ENCODE data around the gene EPHA2. TPM values are rescaled to one million over a fixed set of nuclear protein-coding genes. Genes with fewer than 3 reads are reported as not detected.

The EPHA2 gene
- polyA plus RNA-seq, 1 experiment = 26.5 TPM

GRCh38 chr1:16177306-16177705, 21.4 kb upstream of the EPHA2 start:
- Histone ChIP-seq H3K27me3 (ENCODE audit: control insufficient read depth, insufficient read depth, low read length) (no peaks in the 10 kb centered on the region), H3K4me3 (ENCODE audit: low read depth, low read length) (no peak overlapping the region), H3K36me3 (ENCODE audit: control insufficient read depth, insufficient read depth, low read length) (no peaks in the 10 kb centered on the region)
- ChIA-PET CTCF (no interaction called here), POLR2A (no interaction called here)
- TF ChIP-seq CTCF (IDR thresholded peaks at IDR 0.05; ENCODE audit: insufficient read depth, low read depth, low read length) = no peak
- DNase-seq (ENCODE audit: low read depth) = no peak

- POLR2A ChIA-PET = no interaction called here
- CTCF ChIA-PET = interaction anchor here (2.3 to 2.8 kb wide), 2 partner anchors 95 to 98 kb away, joined by 8 to 12 read pairs; no protein-coding TSS in a partner anchor
Measured at GRCh38 chr1:16176653-16177052, 20.8 kb upstream of the EPHA2 start.

GRCh38 chr1:16175610-16176553, 20.0 kb upstream of the EPHA2 start:
- POLR2A ChIA-PET = interaction anchor here (0.6 kb wide), 1 partner anchor 21 kb away, joined by 11 read pairs; no protein-coding TSS in a partner anchor
- CTCF ChIA-PET = interaction anchor here (2.3 to 2.8 kb wide), 2 partner anchors 94 to 97 kb away, joined by 8 to 12 read pairs; no protein-coding TSS in a partner anchor
- H3K4me3 ChIP-seq (ENCODE audit: low read depth, low read length) = no peak overlapping the region

More at GRCh38 chr1:16176653-16177052, 20.8 kb upstream of the EPHA2 start:
- DNase-seq (ENCODE audit: low read depth) = no peak
- Histone ChIP-seq H3K36me3 (ENCODE audit: control insufficient read depth, insufficient read depth, low read length) (no peaks in the 10 kb centered on the region), H3K27me3 (ENCODE audit: control insufficient read depth, insufficient read depth, low read length) (no peaks in the 10 kb centered on the region), H3K4me3 (ENCODE audit: low read depth, low read length) (no peak overlapping the region)
- no peak for TF ChIP-seq CTCF (IDR thresholded peaks at IDR 0.05; ENCODE audit: insufficient read depth, low read depth, low read length)

GRCh38 chr1:16174886-16175598, 19.2 kb upstream of the EPHA2 start:
- no peaks in the 10 kb centered on the region for H3K27me3 ChIP-seq (ENCODE audit: control insufficient read depth, insufficient read depth, low read length)
- H3K36me3 ChIP-seq (ENCODE audit: control insufficient read depth, insufficient read depth, low read length) = no peaks in the 10 kb centered on the region
- POLR2A ChIA-PET = interaction anchor here (0.6 kb wide), 1 partner anchor 20 kb away, joined by 11 read pairs; no protein-coding TSS in a partner anchor
- CTCF ChIA-PET = interaction anchor here (2.3 to 2.8 kb wide), 2 partner anchors 93 to 96 kb away, joined by 8 to 12 read pairs; no protein-coding TSS in a partner anchor
- H3K4me3 ChIP-seq (ENCODE audit: low read depth, low read length) = no peak overlapping the region
- TF ChIP-seq CTCF (IDR thresholded peaks at IDR 0.05; ENCODE audit: insufficient read depth, low read depth, low read length) = no peak
- no peak for DNase-seq (ENCODE audit: low read depth)

More at GRCh38 chr1:16175610-16176553, 20.0 kb upstream of the EPHA2 start:
- DNase-seq (ENCODE audit: low read depth) = peak; percentile 65
- Histone ChIP-seq H3K36me3 (ENCODE audit: control insufficient read depth, insufficient read depth, low read length) (no peaks in the 10 kb centered on the region), H3K27me3 (ENCODE audit: control insufficient read depth, insufficient read depth, low read length) (no peaks in the 10 kb centered on the region)
- TF ChIP-seq CTCF (IDR thresholded peaks at IDR 0.05; ENCODE audit: insufficient read depth, low read depth, low read length) = no peak

Measured in BJ (cell line).